K562 (cell line): ENCODE measurements around the gene PRMT3. TPM values are rescaled to one million over a fixed set of nuclear protein-coding genes. Genes with fewer than 3 reads are reported as not detected.
A peak's percentile ranks its signal among the peaks of the same experiment; 100 is the strongest.

ENCODE experiments used
- ARNT ChIP-seq, 2 experiments: fragments of 450-650 bp; IDR thresholded peaks; 2 replicates each; pipeline ENCODE4 v1.6.1; 2016; ENCODE audit warnings: mild to moderate bottlenecking in 1 of 2
- BCLAF1 ChIP-seq, 2 experiments: fragments of 450-650 bp in 1 of 2; IDR thresholded peaks; 2 replicates each; pipeline ENCODE4 v1.6.1; 2011 to 2017; ENCODE audit warnings: low read depth in 2 of 2, antibody characterized with exemption in 1 of 2, borderline replicate concordance in 1 of 2, low read length in 1 of 2, mild to moderate bottlenecking in 1 of 2, mixed read lengths in 1 of 2; ENCODE audit not compliant: control insufficient read depth in 1 of 2
- HINFP ChIP-seq: fragments of 450-650 bp; conservative IDR thresholded peaks from 2 replicates; pipeline ENCODE4 v1.6.1; 2016; ENCODE audit warnings: missing genetic modification characterization, low read depth, mild to moderate bottlenecking, control low read depth, missing compliant biosample characterization
- NR4A1 ChIP-seq, 2 experiments: fragments of 250-450 bp in 1 of 2; fragments of 450-650 bp in 1 of 2; sonication (Bioruptor Pico) in 1 of 2; IDR thresholded peaks; 2 replicates each; pipeline versions ENCODE4 v1.4.0 to v1.6.1; 2016 to 2020; ENCODE audit warnings: mild to moderate bottlenecking in 2 of 2, missing compliant biosample characterization in 1 of 2, missing genetic modification characterization in 1 of 2, moderate library complexity in 1 of 2
- SPI1 ChIP-seq: IDR thresholded peaks from 2 replicates; pipeline ENCODE4 v1.6.1; 2011; ENCODE audit warnings: low read depth, low read length, control low read depth, borderline replicate concordance
- ZFP1 ChIP-seq: fragments of 450-650 bp; formaldehyde crosslinking; IDR thresholded peaks from 2 replicates; pipeline ENCODE4 v1.4.0; 2020; ENCODE audit warnings: mild to moderate bottlenecking, mixed read lengths
- ZNF121 ChIP-seq: sonication (generic); formaldehyde crosslinking; conservative IDR thresholded peaks from 2 replicates; pipeline ENCODE4 v1.8.0; 2022; ENCODE audit warnings: missing genetic modification reagents
- ZNF197 ChIP-seq: fragments of 200-800 bp; sonication (Bioruptor generic); IDR thresholded peaks from 2 replicates; pipeline ENCODE4 v1.6.1; 2016; ENCODE audit warnings: low read depth, missing genetic modification characterization, missing compliant biosample characterization
- ZNF609 ChIP-seq: sonication (generic); formaldehyde crosslinking; IDR thresholded peaks from 2 replicates; pipeline ENCODE4 v1.8.1; 2023; ENCODE audit warnings: missing genetic modification reagents, mild to moderate bottlenecking, borderline replicate concordance
- polyA plus RNA-seq, 8 experiments: library from polyadenylated mRNA; depleted of rRNA in 4 of 8; stranded (reverse) in 5 of 8; unstranded in 3 of 8; fragments of >200 nt; fragmentation: Nextera tagmentation in 2 of 8; fragmentation: Illumina TruSeq in 1 of 8; extraction: Ambion mirVana in 2 of 8; extraction: Trizol in 1 of 8; gene quantifications; 2 replicates each; pipeline versions ENCODE4 v1.2.1 to v1.2.3, GENCODE V29; 2011 to 2014; ENCODE audit warnings: inconsistent platforms in 1 of 8, missing spikeins in 1 of 8
- total RNA-seq, 7 experiments: library from RNA; depleted of rRNA in 6 of 7; stranded (reverse); fragments of >200 nt in 6 of 7; fragmentation: Illumina TruSeq in 2 of 7; extraction: Trizol in 2 of 7; gene quantifications; 2 replicates each; pipeline versions ENCODE4 v1.2.1 to v1.2.3, GENCODE V29; 2011 to 2021; ENCODE audit warnings: low replicate concordance in 1 of 7
- TF ChIP-seq, protein P1 (sequence below): sonication (generic); formaldehyde crosslinking; IDR thresholded peaks from 2 replicates; pipeline ENCODE4 v1.8.0; 2022; ENCODE audit warnings: mild to moderate bottlenecking, missing genetic modification reagents

PRMT3 gene
- total and polyA plus RNA-seq, 9 of the 15 experiments (the other 6 are each of a cell fraction or from before 2014, with no cell fraction given) = 24.0 to 62.1 (median 44.7) TPM

DNA sequence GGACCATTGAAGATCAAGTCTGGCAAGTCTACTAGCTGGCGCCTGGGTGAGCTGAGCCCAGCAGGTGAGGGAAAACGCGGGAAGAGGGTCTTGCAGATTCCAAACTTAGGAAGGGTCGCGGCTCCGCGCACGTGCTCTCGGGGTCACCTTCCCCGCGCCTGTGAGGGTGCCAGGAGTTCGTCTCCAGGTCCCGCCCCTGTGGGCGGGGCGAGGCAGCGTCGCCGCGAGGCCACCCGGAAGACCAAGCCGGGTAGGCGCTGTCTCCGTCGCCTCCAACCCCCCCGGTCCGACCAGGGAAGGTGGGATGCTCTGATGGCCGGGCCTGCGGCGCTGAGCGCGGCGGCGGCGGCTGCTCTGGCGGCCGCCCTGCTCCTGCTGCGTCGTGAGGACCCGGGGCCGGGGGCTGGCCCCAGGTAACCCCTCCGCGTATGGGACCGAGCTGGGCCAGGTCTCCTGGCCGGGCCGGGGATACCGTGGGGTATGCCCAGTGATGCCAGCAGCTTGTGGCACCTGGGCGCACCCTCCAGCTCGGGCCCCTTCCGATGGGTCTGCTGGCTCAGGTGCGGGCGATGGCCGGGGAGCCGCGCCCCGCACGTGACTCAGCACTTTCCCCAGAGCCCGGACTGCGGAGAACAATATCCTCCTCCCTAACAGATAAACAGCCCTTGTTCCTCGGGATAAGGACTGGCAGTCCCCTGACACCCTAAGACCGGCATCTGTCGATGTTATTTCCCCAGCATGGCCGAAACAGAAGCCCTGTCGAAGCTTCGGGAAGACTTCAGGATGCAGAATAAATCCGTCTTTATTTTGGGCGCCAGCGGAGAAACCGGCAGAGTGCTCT lies 23.8 kb upstream of the PRMT3 start, which contains the start of gene HTATIP2 (continued):
- TF ChIP-seq HINFP (tag) = no peak
- no peak for TF ChIP-seq NR4A1 (CRISPR knock-in tag; IDR thresholded peaks at IDR 0.05)
- TF ChIP-seq NR4A1 (tag; IDR thresholded peaks at IDR 0.05) = peak; percentile 66
- no peak for TF ChIP-seq SPI1
- TF ChIP-seq ZNF121 = no peak
- TF ChIP-seq ZNF197 (CRISPR knock-in tag) = peak; percentile 56
- TF ChIP-seq ARNT (IDR thresholded peaks at IDR 0.05) = 0 out of 4 replicates have a peak, but pooled peaks of 1 of the 2 experiments have one; percentile 48
- TF ChIP-seq, protein P1, sequence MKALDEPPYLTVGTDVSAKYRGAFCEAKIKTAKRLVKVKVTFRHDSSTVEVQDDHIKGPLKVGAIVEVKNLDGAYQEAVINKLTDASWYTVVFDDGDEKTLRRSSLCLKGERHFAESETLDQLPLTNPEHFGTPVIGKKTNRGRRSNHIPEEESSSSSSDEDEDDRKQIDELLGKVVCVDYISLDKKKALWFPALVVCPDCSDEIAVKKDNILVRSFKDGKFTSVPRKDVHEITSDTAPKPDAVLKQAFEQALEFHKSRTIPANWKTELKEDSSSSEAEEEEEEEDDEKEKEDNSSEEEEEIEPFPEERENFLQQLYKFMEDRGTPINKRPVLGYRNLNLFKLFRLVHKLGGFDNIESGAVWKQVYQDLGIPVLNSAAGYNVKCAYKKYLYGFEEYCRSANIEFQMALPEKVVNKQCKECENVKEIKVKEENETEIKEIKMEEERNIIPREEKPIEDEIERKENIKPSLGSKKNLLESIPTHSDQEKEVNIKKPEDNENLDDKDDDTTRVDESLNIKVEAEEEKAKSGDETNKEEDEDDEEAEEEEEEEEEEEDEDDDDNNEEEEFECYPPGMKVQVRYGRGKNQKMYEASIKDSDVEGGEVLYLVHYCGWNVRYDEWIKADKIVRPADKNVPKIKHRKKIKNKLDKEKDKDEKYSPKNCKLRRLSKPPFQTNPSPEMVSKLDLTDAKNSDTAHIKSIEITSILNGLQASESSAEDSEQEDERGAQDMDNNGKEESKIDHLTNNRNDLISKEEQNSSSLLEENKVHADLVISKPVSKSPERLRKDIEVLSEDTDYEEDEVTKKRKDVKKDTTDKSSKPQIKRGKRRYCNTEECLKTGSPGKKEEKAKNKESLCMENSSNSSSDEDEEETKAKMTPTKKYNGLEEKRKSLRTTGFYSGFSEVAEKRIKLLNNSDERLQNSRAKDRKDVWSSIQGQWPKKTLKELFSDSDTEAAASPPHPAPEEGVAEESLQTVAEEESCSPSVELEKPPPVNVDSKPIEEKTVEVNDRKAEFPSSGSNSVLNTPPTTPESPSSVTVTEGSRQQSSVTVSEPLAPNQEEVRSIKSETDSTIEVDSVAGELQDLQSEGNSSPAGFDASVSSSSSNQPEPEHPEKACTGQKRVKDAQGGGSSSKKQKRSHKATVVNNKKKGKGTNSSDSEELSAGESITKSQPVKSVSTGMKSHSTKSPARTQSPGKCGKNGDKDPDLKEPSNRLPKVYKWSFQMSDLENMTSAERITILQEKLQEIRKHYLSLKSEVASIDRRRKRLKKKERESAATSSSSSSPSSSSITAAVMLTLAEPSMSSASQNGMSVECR (CRISPR knock-in tag) = no peak
- TF ChIP-seq BCLAF1 (IDR thresholded peaks at IDR 0.05; ENCODE audit: borderline replicate concordance in 1 of 2, control insufficient read depth in 1 of 2, low read depth in 2 of 2, low read length in 1 of 2) = no peak
- no peak for TF ChIP-seq ZFP1 (CRISPR knock-in tag)
- TF ChIP-seq ZNF609 (CRISPR knock-in tag) = no peak
